D341Med (cell line): Measurements from ENCODE around the gene HDAC9.
"Not testable (repeated sequence)": the region's sequence is repeated elsewhere in the genome, so short reads cannot be mapped to it uniquely, and the experiment has no call there.

Experiments
- DNase-seq: peaks from one replicate; pipeline ENCODE4 v3.0.0; 2012; ENCODE audit warnings: low spot score

The HDAC9 gene

GRCh38 chr7:18727115-18727870, 231.7 kb downstream of the HDAC9 start:
- DNase-seq = no peak

- DNase-seq = not testable (repeated sequence)
Measured at GRCh38 chr7:18736012-18736411, 240.5 kb downstream of the HDAC9 start.

GRCh38 chr7:18740579-18740988, 245.0 kb downstream of the HDAC9 start:
- DNase-seq = no peak

GRCh38 chr7:18753972-18754610, 258.5 kb downstream of the HDAC9 start:
- DNase-seq = no peak

- no peak for DNase-seq
Measured at GRCh38 chr7:18754766-18755165, 259.2 kb downstream of the HDAC9 start.

GRCh38 chr7:18755793-18756192, 260.2 kb downstream of the HDAC9 start:
- no peak for DNase-seq

GRCh38 chr7:18756378-18757050, 261.0 kb downstream of the HDAC9 start:
- DNase-seq = no peak

GRCh38 chr7:18760046-18760445, 264.5 kb downstream of the HDAC9 start:
- no peak for DNase-seq

GRCh38 chr7:18760631-18761445, 265.3 kb downstream of the HDAC9 start:
- DNase-seq = no peak

- DNase-seq = no peak
Measured at GRCh38 chr7:18762189-18762588, 266.6 kb downstream of the HDAC9 start.

- no peak for DNase-seq
Measured at GRCh38 chr7:18768256-18768655, 272.7 kb downstream of the HDAC9 start.

- no peak for DNase-seq
Measured at GRCh38 chr7:18770154-18770811, 274.7 kb downstream of the HDAC9 start.

GRCh38 chr7:18770822-18771221, 275.3 kb downstream of the HDAC9 start:
- no peak for DNase-seq

- no peak for DNase-seq
Measured at GRCh38 chr7:18771834-18772566, 276.5 kb downstream of the HDAC9 start.

GRCh38 chr7:18772567-18772965, 277.0 kb downstream of the HDAC9 start:
- DNase-seq = no peak

- DNase-seq = no peak
Measured at GRCh38 chr7:18777314-18777713, 281.8 kb downstream of the HDAC9 start.

- DNase-seq = no peak
Measured at GRCh38 chr7:18778594-18778993, 283.0 kb downstream of the HDAC9 start.

- no peak for DNase-seq
Measured at GRCh38 chr7:18780266-18780665, 284.7 kb downstream of the HDAC9 start.

GRCh38 chr7:18780938-18781337, 285.4 kb downstream of the HDAC9 start:
- DNase-seq = no peak

- no peak for DNase-seq
Measured at GRCh38 chr7:18786196-18786727, 290.7 kb downstream of the HDAC9 start.

- DNase-seq = no peak
Measured at GRCh38 chr7:18786796-18787195, 291.2 kb downstream of the HDAC9 start.
